GM12878 (cell line): Measurements from ENCODE around the gene PLXNA4.

Experiments
- DPF2 ChIP-seq: fragments of 450-650 bp; IDR thresholded peaks from 2 replicates; pipeline ENCODE4 v1.6.1; 2017; ENCODE audit warnings: mild to moderate bottlenecking
- ETV6 ChIP-seq, 2 experiments: fragments of 450-650 bp in 1 of 2; IDR thresholded peaks in 1 of 2; conservative IDR thresholded peaks in 1 of 2; 2 replicates each; pipeline ENCODE4 v1.6.1; 2014; ENCODE audit warnings: antibody characterized with exemption in 1 of 2, borderline replicate concordance in 1 of 2, low read depth in 1 of 2, mild to moderate bottlenecking in 1 of 2, moderate library complexity in 1 of 2
- EZH2 ChIP-seq: IDR thresholded peaks from 2 replicates; pipeline ENCODE4 v1.6.1; 2012; ENCODE audit warnings: low read depth, mild to moderate bottlenecking, control low read depth, inconsistent platforms, low read length, borderline replicate concordance; ENCODE audit not compliant: control insufficient read depth
- NFIC ChIP-seq: IDR thresholded peaks from 2 replicates; pipeline ENCODE4 v1.6.1; 2012; ENCODE audit warnings: low read depth, mild to moderate bottlenecking, inconsistent platforms, low read length, moderate library complexity
- POLR2A ChIP-seq: IDR thresholded peaks from 2 replicates; pipeline ENCODE4 v1.6.1; 2011; ENCODE audit warnings: low read depth, mild to moderate bottlenecking, low read length
- POLR2AphosphoS5 ChIP-seq: IDR thresholded peaks from 2 replicates; pipeline ENCODE4 v1.6.1; 2011; ENCODE audit warnings: mild to moderate bottlenecking, low read length, inconsistent platforms
- RAD51 ChIP-seq: fragments of 450-650 bp; IDR thresholded peaks from 2 replicates; pipeline ENCODE4 v1.6.1; 2016; ENCODE audit warnings: moderate library complexity, mild to moderate bottlenecking, inconsistent platforms
- RFX5 ChIP-seq: IDR thresholded peaks from 2 replicates; pipeline ENCODE4 v1.6.1; 2011; ENCODE audit warnings: low read depth, low read length, improper control_type of control experiment
- SMC3 ChIP-seq: IDR thresholded peaks from 2 replicates; pipeline ENCODE4 v1.6.1; 2011; ENCODE audit warnings: low read length, improper control_type of control experiment, borderline replicate concordance
- TCF3 ChIP-seq: IDR thresholded peaks from 2 replicates; pipeline ENCODE4 v1.6.1; 2012; ENCODE audit warnings: low read depth, mild to moderate bottlenecking, low read length, borderline replicate concordance; ENCODE audit not compliant: insufficient read depth

GRCh38 chr7:132078891-132079735 lies 497.2 kb downstream of the PLXNA4 start:
- TF ChIP-seq RFX5 (no peak), TCF3 (no peak), RAD51 (no peak), EZH2 (no peak), POLR2A (no peak), SMC3 (no peak), DPF2 (no peak), ETV6 (conservative IDR thresholded peaks at IDR 0.05 in 1 of 2, IDR thresholded peaks at IDR 0.05 in 1 of 2; ENCODE audit: borderline replicate concordance in 1 of 2, low read depth in 1 of 2) (no peak), POLR2AphosphoS5 (no peak), NFIC (no peak)
